HG02571 (cell line): ENCODE data around the gene CD58.
"Not testable (repeated sequence)": the region's sequence is repeated elsewhere in the genome, so short reads cannot be mapped to it uniquely, and the experiment has no call there.

Source experiments
- ATAC-seq: cut with Tn5 transposase; IDR thresholded peaks from one replicate; pipeline ENCODE4 v1.9.1; 2021; ENCODE audit warnings: mild to moderate bottlenecking, moderate library complexity; ENCODE audit not compliant: unreplicated experiment

The CD58 gene

DNA sequence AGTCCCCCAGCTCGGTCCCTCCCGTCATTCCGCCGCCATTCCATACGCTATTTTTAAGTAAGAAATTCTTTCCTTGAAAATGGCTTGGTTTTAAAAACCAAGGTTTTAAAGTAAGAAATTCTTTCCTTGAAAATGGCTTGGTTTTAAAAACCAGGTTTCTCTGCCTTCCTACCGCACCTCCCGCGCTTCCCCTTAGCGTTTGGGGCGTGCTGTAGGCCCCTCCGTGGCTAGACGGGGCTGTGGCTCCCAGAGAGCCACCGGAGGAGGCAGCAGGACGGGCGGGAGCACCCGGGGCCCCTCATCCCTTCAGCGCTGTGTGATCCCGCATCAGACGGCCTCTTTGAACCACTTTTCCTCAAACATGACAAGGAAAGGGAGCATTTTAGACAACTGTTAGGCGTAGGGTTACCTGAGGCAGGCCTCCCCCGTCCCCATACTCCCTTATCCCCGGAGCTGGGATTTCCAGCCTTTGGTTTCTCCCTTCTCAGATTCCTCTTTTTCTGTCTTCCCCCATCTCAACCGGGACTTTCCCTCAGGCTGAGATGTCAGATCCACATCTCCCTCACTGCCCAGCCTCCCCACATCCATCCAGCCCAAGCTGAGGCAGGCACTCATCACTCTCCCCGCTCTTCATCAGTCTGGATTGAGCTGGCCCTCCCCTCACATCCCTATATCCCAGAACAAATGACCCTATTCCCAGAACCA lies 541 bp upstream of the CD58 start:
- ATAC-seq, result no peak

DNA sequence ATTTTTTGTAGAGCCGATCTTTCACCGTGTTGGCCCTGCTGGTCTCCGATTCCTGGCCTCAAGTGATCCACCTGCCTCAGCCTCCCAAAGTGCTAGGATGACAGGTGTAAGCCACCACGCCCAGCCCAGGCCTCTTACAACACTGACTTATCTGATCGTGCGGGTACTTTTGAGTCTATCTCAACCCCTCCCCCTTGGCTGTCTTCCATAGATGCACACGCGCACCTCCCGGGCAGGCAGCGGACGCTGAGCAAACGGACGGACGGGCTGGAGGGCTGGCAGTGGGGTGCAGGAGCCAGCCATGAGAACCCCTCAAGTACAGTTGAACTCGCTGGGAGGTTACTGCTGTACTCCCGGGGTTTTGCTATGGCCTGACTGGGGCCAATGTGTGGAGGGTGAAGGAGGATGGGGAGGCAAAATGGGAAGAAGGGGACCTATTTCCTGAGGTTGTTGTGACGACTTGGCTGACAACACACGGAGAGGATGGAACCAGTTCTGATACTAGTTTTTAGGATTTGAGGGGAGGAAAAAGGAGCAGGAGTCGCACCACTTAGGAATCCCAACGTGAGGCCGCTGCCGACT lies 959 bp downstream of the CD58 start:
- ATAC-seq, result no peak

DNA sequence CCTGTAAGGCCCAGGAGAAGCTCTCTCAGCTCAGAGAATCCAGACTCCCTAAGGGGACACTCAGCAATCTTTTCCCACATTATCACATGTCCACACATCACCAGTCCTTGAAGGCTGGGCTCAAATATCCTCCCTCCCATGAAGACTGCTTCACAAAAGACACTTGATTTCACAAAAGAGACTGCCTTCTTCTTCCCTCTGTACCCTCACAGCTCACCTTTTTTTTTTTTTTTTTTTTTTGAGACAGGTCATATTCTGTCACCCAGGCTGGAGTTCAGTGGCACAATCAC lies 1.5 kb downstream of the CD58 start:
- ATAC-seq, result no peak

DNA sequence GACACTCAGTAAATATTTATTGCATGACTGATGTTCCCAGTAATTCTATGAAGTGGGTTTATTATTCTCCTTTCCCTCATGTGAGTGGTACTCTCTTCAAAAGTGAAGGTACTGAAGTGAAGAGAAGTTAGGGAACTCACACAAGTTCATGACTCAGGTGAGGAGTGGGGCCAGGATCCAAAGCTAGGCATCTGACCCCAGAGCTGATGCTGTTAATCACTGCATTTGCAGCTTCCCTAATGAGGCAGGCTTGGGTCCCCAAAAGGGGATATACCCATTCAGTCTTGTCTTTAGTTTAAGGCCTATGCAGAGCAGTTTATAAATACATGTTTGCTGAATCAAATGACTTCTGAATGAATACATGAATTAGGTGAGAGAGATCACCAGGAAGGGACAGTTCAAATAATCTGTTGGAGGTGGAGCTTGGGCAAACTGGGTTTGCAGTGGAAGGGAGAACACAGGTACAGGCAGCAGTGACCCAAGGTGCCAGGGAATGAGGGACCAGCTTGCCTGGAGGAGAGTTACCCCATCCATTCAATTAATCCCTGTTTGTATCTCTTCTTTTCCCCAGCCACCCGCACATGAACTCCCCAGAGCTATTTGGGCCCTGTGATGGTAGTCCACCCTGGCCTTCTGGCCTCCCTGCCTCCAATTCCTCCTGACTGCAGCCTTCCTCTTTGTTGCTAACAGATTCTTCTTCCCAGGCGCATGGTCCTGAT lies 2.0 kb downstream of the CD58 start:
- no peak for ATAC-seq

DNA sequence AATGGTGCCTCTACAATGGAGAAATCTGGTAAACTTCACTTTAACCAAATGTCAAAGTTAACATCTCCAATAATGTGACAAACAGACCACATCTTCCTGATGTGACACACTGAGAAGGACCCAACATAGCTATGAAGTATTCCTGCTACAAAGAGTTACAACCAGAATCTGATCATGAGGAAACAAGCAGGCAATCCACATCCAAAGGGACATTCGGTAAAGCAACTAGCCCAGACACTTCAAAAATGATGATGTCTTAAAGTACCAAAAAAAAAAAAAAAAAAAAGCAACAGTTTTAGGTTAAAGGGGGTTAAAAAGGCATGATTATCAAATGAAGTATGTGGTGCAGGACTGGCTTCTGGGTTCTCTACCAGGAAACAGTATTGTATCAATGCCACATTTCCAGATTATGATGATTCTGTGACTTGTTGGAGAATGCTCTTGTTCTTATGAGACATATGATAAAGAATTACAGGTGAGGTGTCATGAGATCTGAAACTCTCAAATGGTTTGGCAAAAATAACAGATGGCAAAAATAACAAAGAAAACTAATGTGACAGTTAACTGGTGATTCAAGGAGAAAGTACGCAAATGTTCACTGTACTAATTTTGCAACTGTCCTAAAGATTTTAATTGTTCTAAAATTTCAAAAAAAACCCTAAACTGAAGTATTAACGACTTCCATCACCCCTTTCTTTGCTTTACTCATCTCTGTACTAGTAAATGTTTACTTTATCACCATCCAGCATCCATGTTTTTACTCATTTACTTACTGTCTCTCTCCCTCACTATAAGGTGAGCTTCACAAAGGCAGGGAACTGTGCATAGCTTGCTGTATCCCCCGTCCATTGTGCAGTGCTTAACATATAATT lies 2.8 kb downstream of the CD58 start:
- ATAC-seq, result no peak

DNA sequence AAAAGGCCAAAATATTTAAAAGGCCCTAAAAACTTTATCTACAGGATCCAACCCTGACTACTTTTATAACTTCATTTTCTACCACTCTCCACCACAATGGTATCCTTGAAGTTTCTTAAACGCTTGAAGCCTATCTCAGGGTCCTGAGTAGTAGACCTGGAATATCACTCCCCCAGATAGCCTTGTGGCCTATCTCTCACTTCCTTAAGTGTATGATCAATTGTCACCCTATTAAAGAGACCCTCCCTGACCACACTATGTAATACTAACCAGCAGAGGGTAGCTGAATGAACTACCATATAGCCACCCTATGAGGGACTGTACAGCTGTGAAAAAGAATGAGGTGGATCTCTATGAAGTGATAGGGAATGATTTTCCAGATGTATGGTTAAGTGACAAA lies 5.6 kb downstream of the CD58 start:
- no peak for ATAC-seq

DNA sequence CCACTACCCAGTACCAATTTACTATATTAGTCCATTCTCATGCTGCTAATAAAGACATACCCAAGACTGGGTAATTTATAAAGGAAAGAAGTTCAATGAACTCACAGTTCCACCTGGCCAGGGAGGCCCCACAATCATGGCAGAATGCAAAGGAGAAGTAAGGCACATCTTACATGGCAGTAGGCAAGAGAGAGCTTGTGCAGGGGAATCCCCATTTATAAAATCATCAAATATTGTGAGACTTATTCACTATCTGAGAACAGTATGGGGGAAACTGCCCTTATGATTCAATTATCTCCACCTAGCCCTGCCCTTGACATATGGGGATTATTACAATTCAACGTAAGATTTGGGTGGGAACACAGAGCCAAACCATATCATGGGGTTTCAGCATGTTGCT lies 6.4 kb downstream of the CD58 start:
- no peak for ATAC-seq

DNA sequence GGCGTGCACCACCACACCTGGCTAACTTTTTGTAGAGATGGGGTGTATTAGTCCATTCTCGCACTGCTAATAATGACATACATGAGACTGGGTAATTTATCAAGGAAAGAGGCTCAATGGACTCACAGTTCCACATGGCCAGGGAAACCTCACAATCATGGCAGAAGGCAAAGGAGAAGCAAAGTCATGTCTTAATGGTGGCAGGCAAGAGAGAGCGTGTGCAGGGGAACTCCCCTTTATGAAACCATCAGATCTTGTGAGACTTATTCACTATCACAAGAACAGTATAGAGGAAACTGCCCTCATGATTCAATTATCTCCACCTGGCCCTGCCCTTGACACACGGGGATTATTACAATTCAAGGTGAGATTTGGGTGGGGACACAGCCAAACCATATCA lies 8.4 kb downstream of the CD58 start:
- not testable (repeated sequence) for ATAC-seq

DNA sequence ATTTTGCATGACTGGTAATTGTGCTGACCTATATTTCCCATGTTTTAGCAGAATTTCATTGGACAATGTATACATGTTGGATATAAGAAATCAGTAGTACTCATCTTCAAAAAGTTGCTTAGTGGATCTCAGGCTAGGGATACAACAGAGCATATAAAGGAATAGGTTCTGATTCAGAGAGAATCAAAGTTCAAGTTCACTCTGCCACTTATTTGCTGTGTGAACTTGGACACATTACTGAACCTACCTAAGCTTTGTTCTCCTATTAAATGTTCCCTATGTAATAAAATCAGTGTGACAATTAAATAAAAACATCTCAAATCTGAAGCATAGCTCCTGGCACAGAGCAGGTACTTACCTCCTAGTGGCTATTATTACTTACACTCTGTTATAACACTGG lies 9.3 kb downstream of the CD58 start:
- ATAC-seq, result no peak

DNA sequence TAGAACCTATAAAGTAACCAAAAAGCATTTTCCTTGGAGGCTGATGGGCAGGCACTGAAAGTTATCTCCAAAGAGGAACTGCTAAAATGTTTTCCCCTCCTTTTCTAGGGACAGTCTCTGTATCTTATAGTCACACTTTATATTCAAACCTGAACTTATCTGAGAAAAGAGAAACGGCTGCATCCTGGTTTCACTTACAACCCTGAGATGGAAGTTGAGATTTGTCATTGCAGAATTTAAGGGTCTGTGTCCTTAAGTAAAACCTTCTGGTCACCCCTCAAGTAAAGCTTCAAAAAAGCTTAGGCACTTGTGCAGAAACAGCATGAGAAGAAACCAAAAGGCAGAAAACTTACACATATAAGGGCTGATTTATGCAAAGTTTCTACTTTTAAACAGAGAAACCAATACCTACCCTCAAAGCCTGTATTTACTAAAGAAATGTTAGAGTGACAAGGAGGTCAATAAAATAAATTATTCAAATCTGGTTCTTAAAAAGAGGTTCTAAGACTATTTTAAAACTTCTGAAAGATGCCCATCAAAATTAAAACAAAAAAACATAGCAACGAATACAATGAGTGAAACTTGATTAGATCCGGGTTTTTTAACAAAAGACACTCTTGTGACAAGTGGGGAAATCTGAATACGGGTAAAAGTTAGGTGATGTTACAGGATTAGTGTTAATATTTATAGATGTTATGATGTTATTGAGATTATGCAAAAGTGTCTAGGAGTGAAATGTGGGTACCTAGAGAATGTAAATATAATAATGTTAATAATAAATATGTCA lies 9.9 kb downstream of the CD58 start:
- no peak for ATAC-seq

DNA sequence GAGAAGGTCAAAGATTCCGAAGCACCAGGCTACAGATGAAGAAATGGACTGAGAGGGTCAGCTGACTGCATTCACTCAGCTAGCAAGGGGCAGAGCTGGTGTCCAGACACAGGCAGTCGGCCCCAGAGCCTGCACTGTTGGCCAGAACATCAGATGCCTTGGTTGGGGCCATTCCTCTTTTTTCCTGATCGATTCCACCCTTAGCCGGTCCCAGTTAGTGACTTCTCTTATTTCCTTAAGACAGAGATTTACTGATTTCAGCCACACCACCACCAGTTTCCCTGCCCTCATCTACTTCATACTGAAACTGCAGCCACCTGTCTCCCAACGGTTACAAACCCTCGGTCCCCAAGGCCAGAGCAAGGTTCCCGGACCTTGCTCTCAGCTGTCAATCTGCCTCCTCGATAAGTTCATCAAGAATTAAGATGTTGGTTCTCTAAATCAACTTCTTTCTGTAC lies 11.5 kb downstream of the CD58 start:
- ATAC-seq, result peak; percentile 40

DNA sequence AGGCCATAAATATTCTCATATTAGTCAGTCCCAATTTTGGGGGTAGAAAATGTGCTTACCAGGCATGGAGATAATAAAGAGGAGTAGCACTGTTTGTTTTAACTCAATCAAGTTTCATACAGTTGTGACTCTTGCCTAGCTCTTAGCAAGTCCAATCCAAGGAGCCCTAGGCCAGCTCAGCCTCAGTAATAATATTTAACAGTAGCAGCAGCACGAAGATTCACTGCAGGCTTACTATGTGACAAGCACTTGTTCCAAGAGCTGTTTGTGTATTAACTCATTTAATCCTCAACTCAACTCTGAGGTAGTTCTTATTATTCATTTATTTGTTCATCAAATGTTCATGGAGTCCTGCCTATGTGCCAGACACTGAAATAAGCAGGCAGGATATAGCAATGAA lies 12.3 kb downstream of the CD58 start:
- no peak for ATAC-seq

DNA sequence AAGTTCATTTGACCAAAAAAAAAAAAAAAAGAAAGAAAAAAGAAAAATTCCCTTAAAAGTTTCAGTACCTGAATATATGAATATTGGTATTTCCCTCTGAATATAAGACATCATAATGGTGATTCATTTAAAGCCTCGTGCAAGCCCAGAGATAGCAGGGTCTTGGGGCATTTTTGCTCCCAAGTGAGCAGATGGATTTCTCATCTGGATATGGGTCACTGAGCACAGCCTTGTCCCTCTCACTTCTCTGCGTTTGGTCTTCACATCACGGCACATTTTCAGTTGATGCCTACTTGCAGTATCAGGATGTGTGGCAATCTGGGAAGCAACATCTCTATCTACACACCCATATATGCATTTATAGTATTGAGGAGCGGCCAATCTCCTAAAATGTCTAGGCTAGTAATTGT lies 12.7 kb downstream of the CD58 start:
- peak; percentile 30 for ATAC-seq

DNA sequence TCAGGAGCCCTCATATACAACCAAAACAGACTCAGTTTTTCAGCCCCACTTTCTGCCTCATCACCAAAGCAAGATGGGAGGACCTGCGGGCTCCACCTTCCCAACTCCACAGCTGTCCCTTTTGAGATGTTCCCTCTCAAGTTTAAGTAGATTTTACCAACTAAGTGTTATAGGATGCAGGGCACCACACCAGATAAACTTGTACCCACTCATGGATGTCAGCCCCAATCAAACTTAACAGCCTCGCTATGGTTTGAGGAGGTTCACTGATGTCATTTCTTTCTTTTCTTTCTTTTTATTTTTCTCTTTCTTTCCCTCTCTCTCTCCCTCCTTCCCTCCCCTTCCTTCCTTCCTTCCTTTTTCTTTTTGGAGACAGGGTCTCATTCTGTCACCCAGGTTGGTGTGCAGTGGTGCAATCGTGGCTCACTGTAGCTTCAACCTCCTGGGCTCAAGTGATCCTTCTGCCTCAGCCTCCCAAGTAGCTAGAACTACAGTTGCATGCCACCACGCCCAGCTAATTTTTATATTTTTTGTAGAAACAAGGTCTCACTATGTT lies 13.4 kb downstream of the CD58 start:
- ATAC-seq, result no peak

DNA sequence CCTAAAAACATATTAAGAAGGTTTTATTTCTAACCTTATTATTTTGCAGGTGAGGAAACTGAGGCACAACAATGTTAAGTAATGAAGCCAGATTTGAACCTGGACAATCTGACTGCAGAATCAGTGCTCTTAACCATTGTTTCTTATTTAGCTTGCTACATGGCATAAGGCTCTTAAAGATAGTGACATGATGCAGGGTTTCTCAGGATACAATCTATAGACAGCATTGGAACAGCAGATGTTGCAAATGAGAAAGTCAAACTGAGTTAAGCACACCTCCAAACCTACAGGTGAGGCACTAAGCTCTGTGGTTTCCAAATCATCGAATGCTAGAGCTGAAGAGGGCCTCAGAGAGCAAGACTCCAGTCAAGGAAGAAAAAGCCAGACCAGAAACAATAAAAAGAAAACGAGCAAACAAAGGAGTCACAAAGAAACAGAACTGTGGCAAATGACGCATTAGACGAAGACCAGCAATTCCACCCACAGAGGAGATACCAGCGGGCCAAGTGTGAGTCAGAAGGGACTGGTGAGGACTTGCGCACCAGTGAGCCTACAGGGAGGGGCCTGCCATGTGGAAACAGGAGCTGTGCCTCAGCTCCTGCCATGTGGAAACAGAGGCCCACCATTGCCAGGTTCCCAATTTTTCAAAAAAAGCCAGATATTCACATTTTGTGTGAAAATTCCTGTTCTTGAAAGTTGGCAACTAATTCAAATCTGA lies 14.4 kb downstream of the CD58 start:
- ATAC-seq, result peak; percentile 60

DNA sequence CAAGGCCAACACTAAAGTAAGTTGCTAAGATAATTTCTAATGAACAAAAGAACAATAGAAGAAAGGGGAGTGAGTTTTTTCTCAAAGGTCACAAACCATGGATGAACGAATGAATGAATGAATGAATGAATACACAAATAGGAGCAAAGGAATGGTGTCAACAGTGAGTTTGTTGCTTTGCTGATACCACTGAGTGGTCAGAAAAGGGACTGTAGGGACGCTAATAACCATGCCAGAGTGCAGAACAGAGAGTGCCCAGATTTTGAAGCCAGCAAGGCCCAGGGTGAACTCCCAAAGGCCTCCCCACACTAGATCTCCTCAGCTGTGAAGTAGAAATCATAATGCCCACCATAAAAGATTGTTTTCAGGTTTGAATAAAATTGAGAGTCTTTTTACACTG lies 15.9 kb downstream of the CD58 start:
- ATAC-seq, result no peak

DNA sequence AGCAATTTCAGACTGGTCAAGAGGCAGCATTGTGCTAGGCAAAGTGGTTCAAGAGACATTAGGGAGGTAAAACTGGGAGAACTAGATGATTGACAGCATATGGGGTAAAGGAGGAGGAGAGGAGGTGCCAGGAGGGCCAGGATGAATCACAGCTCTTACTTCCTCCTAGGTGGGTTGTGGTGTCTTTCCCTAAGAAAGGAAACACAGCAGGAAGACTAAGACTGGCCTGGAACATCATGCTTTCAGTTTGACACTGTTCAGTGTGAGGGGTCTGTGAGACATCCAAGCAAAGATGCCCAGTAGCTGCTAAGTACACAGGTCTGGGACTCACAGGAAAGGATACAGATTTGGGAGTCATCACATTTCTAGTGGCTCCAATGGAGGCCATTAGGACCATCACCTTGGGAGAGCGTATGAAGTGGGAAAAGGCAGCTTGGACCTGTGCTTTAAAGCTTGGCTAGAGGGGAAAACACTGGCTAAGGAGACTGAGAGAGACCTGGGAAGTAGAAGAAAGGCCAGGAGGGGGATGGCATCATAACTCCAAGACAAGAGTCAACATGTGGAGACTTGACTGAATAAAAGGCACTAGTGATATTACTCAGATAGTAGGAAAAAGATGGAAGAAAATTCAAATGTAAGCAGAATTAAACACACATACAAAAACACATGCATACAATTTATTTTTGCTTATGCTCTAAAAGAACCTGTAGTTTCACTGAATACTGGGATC lies 17.3 kb downstream of the CD58 start:
- ATAC-seq, result no peak

DNA sequence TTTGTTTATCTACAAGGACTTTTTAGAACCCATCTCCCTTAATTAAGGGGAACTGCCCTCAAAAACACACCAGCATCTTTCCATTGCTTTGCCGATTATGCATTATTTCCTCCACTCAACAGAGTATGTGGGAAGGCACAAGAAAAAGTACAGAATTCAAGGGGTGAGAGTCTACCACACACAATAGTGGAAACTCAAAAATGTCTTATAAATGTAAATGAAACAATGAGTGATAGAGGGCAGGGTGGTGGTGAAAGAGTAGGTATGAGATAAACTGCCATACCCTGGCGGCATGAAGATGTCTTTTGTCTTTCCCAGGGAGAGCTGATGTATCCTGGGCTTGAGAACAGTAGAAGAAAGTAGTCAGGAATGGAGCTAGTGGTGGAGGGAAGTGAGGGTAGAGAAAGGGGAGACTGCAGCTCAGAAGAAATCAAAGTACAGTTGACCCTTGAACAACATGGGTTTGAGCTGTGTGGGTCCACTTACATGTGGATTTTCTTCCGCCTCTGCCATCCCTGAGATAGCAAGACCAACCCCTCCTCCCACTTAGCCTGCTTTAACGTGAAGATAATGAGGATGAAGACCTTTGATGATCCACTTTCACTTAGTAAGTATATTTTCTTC lies 24.4 kb downstream of the CD58 start:
- no peak for ATAC-seq

DNA sequence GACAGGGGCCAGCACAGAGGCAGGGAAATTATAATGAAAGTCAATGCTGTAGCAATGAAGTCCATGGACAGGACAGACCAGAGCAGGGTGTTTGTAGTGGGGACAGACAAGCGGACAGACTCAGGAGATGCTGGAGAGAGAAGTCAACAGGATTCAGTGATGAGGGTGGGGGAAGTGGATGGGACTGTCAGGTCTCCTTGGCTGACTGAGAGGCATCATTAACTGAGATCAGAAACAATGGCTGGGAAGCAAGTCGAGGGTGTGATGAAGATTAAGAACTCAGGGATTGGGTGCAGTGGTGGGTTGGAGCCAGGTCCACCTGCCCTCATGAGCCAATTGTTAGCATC lies 25.5 kb downstream of the CD58 start:
- ATAC-seq, result no peak
